Stimulated activated CD8-positive, alpha-beta memory T cell treated with anti-CD3 and anti-CD28 coated beads, Interleukin-15, amount 100 ng/mL, for 4 hours (primary cell): ENCODE data around the gene NOC4L.

Experiments used
- DNase-seq, 2 donors: peaks; one replicate each; pipeline ENCODE4 v3.0.0-alpha.2; 2020; ENCODE audit warnings: low read depth in 2 of 2

NOC4L gene

GRCh38 chr12:132170094-132170636 is 25.9 kb downstream of the NOC4L start:
- DNase-seq, result no peak

GRCh38 chr12:132170637-132171292 is 26.5 kb downstream of the NOC4L start:
- DNase-seq, result no peak

- no peak for DNase-seq
These were observed 27.2 kb downstream of the NOC4L start for GRCh38 chr12:132171293-132171967.

- DNase-seq, result no peak
These were observed 27.8 kb downstream of the NOC4L start for GRCh38 chr12:132171968-132172521.

GRCh38 chr12:132172619-132173018 is 28.4 kb downstream of the NOC4L start:
- no peak for DNase-seq

- no peak for DNase-seq
These were observed 29.1 kb downstream of the NOC4L start for GRCh38 chr12:132173135-132174014.

GRCh38 chr12:132174015-132174838 is 30.0 kb downstream of the NOC4L start:
- DNase-seq, result no peak

- DNase-seq, result no peak
These were observed 30.7 kb downstream of the NOC4L start for GRCh38 chr12:132174839-132175490.

GRCh38 chr12:132175496-132176384 is 31.5 kb downstream of the NOC4L start:
- DNase-seq, result no peak

- DNase-seq, result no peak
These were observed 32.2 kb downstream of the NOC4L start for GRCh38 chr12:132176385-132176919.

- DNase-seq, result no peak
These were observed 32.8 kb downstream of the NOC4L start for GRCh38 chr12:132176920-132177551.

GRCh38 chr12:132178316-132178715 is 34.1 kb downstream of the NOC4L start:
- no peak for DNase-seq

- no peak for DNase-seq
These were observed 34.6 kb downstream of the NOC4L start for GRCh38 chr12:132178801-132179401.

- no peak for DNase-seq
These were observed 35.4 kb downstream of the NOC4L start for GRCh38 chr12:132179431-132180362.

GRCh38 chr12:132180648-132181546 is 36.6 kb downstream of the NOC4L start:
- DNase-seq, result no peak

- DNase-seq, result no peak
These were observed 37.4 kb downstream of the NOC4L start for GRCh38 chr12:132181570-132182200.
